ELF-1 (cell line): ENCODE data around the gene SLC25A25.
A peak's percentile ranks its signal among the peaks of the same experiment; 100 is the strongest.

Experiments
- DNase-seq: peaks from one replicate; pipeline ENCODE4 v3.0.0-alpha.2; 2016; ENCODE audit warnings: low read depth, low spot score

Gene SLC25A25

GRCh38 chr9:128145536-128145935 lies 77.5 kb downstream of the SLC25A25 start:
- peak; percentile 65 for DNase-seq

- DNase-seq = no peak
Observed at GRCh38 chr9:128145951-128146351, 77.9 kb downstream of the SLC25A25 start.

- no peak for DNase-seq
Observed at GRCh38 chr9:128146591-128147120, 78.6 kb downstream of the SLC25A25 start.

- DNase-seq = no peak
Observed at GRCh38 chr9:128148509-128149000, 80.5 kb downstream of the SLC25A25 start.

GRCh38 chr9:128149001-128149701 lies 81.1 kb downstream of the SLC25A25 start, which contains the start of gene LCN2:
Gene LCN2, plus strand, starts transcription at chr9:128149453. Its CDS starts 73 bp downstream, at chr9:128149526.
- no peak for DNase-seq

GRCh38 chr9:128149951-128150593 lies 82.0 kb downstream of the SLC25A25 start:
- no peak for DNase-seq

GRCh38 chr9:128150594-128151308 lies 82.7 kb downstream of the SLC25A25 start:
- DNase-seq = peak; percentile 61

GRCh38 chr9:128151309-128152132 lies 83.5 kb downstream of the SLC25A25 start:
- no peak for DNase-seq

- no peak for DNase-seq
Observed at GRCh38 chr9:128152133-128153059, 84.4 kb downstream of the SLC25A25 start.

GRCh38 chr9:128153060-128153946 lies 85.3 kb downstream of the SLC25A25 start:
- no peak for DNase-seq

GRCh38 chr9:128153947-128154695 lies 86.1 kb downstream of the SLC25A25 start:
- no peak for DNase-seq

GRCh38 chr9:128155736-128156500 lies 87.9 kb downstream of the SLC25A25 start:
- no peak for DNase-seq
